HEK293 (cell line): ENCODE data around the gene SPACA4.

ENCODE experiments used
- YY1 ChIP-seq: fragments of 450-650 bp; formaldehyde crosslinking; IDR thresholded peaks from 2 replicates; pipeline ENCODE4 v1.5.1; 2018; ENCODE audit warnings: missing biosample characterization, missing genetic modification characterization
- ZEB2 ChIP-seq: fragments of 450-650 bp; formaldehyde crosslinking; IDR thresholded peaks from 2 replicates; pipeline ENCODE4 v1.5.1; 2016; ENCODE audit warnings: missing biosample characterization, missing genetic modification characterization
- ZNF302 ChIP-seq: fragments of 450-650 bp; formaldehyde crosslinking; IDR thresholded peaks from 2 replicates; pipeline ENCODE4 v1.5.1; 2016; ENCODE audit warnings: missing biosample characterization, missing genetic modification characterization, low read depth
- ZNF404 ChIP-seq: fragments of 450-650 bp; formaldehyde crosslinking; IDR thresholded peaks from 2 replicates; pipeline ENCODE4 v1.5.1; 2017; ENCODE audit warnings: missing biosample characterization, missing genetic modification characterization
- ZNF416 ChIP-seq: fragments of 450-650 bp; formaldehyde crosslinking; IDR thresholded peaks from 2 replicates; pipeline ENCODE4 v1.5.1; 2016; ENCODE audit warnings: missing biosample characterization, missing genetic modification characterization
- ZNF548 ChIP-seq: fragments of 450-650 bp; formaldehyde crosslinking; IDR thresholded peaks from 2 replicates; pipeline ENCODE4 v1.5.1; 2016; ENCODE audit warnings: missing biosample characterization, missing genetic modification characterization
- ZNF660 ChIP-seq: fragments of 450-650 bp; IDR thresholded peaks from 2 replicates; pipeline ENCODE4 v1.5.1; 2018; ENCODE audit warnings: missing biosample characterization, mild to moderate bottlenecking, missing genetic modification characterization
- ZNF76 ChIP-seq: fragments of 450-650 bp; formaldehyde crosslinking; IDR thresholded peaks from 2 replicates; pipeline ENCODE4; 2016; ENCODE audit warnings: low read depth, missing biosample characterization, missing genetic modification characterization, borderline replicate concordance
- ZNF776 ChIP-seq: fragments of 450-650 bp; formaldehyde crosslinking; IDR thresholded peaks from 2 replicates; pipeline ENCODE4 v1.5.0; 2017; ENCODE audit warnings: missing biosample characterization, missing genetic modification characterization, borderline replicate concordance
- ZSCAN23 ChIP-seq: fragments of 450-650 bp; formaldehyde crosslinking; IDR thresholded peaks from 2 replicates; pipeline ENCODE4 v1.5.1; 2016; ENCODE audit warnings: missing biosample characterization, missing genetic modification characterization
- TF ChIP-seq, protein P1 (sequence below): fragments of 450-650 bp; formaldehyde crosslinking; IDR thresholded peaks from 2 replicates; pipeline ENCODE4 v1.5.1; 2016; ENCODE audit warnings: missing biosample characterization, missing genetic modification characterization
- TF ChIP-seq, protein P2 (sequence below): fragments of 450-650 bp; formaldehyde crosslinking; IDR thresholded peaks from 2 replicates; pipeline ENCODE4 v1.5.1; 2016; ENCODE audit warnings: missing biosample characterization, missing genetic modification characterization, low read depth
- TF ChIP-seq, protein P3 (sequence below): fragments of 450-650 bp; IDR thresholded peaks from 2 replicates; pipeline ENCODE4 v1.5.1; 2018; ENCODE audit warnings: missing biosample characterization, missing genetic modification characterization

DNA sequence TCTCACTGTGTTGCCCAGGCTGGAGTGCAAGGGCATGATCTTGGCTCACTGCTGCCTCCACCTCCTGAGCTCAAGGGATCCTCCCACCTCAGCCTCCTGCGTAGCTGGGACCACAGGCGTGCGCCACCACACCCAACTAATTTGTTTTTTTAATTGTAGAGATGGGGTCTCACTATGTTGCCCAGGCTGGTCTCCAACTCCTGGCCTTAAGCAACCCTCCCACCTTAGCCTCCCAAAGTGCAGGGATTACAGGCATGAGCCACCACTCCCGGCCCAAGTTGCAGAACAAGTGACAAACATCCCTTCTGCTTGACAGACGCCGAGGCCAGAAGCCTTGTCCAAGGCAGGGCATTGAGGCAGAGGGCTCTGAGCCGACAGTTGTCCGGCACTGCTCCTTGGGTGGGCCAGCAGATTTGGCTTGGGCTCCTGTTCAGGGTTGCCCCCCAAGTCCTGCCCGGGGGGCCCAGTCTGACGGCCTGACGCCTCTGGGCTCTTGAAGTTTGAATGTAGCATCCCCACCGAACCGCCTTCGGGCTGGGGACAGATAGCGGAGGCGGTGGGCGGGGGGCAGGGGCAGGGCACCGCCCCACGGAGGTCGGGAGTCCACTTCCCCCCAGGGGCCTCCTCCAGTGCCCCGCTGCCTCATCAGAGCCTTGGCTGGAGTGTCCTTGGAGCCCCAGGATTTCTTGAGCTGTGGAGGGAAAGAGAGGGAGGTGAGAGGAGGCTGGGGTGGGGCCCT is 5.7 kb upstream of the SPACA4 start:
- TF ChIP-seq ZSCAN23 (tag by site-specific recombination) (no peak), ZNF302 (tag by site-specific recombination) (no peak), YY1 (tag by site-specific recombination) (no peak), ZNF548 (no peak), ZNF776 (tag by site-specific recombination) (no peak), ZNF416 (no peak), ZNF660 (tag by site-specific recombination) (no peak), ZNF404 (tag by site-specific recombination) (no peak), ZEB2 (tag by site-specific recombination) (no peak), ZNF76 (tag by site-specific recombination) (no peak)
- TF ChIP-seq, protein P1, sequence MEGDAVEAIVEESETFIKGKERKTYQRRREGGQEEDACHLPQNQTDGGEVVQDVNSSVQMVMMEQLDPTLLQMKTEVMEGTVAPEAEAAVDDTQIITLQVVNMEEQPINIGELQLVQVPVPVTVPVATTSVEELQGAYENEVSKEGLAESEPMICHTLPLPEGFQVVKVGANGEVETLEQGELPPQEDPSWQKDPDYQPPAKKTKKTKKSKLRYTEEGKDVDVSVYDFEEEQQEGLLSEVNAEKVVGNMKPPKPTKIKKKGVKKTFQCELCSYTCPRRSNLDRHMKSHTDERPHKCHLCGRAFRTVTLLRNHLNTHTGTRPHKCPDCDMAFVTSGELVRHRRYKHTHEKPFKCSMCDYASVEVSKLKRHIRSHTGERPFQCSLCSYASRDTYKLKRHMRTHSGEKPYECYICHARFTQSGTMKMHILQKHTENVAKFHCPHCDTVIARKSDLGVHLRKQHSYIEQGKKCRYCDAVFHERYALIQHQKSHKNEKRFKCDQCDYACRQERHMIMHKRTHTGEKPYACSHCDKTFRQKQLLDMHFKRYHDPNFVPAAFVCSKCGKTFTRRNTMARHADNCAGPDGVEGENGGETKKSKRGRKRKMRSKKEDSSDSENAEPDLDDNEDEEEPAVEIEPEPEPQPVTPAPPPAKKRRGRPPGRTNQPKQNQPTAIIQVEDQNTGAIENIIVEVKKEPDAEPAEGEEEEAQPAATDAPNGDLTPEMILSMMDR (tag by site-specific recombination) = no peak
- TF ChIP-seq, protein P2, sequence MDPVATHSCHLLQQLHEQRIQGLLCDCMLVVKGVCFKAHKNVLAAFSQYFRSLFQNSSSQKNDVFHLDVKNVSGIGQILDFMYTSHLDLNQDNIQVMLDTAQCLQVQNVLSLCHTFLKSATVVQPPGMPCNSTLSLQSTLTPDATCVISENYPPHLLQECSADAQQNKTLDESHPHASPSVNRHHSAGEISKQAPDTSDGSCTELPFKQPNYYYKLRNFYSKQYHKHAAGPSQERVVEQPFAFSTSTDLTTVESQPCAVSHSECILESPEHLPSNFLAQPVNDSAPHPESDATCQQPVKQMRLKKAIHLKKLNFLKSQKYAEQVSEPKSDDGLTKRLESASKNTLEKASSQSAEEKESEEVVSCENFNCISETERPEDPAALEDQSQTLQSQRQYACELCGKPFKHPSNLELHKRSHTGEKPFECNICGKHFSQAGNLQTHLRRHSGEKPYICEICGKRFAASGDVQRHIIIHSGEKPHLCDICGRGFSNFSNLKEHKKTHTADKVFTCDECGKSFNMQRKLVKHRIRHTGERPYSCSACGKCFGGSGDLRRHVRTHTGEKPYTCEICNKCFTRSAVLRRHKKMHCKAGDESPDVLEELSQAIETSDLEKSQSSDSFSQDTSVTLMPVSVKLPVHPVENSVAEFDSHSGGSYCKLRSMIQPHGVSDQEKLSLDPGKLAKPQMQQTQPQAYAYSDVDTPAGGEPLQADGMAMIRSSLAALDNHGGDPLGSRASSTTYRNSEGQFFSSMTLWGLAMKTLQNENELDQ (tag by site-specific recombination) = no peak
- TF ChIP-seq, protein P3, sequence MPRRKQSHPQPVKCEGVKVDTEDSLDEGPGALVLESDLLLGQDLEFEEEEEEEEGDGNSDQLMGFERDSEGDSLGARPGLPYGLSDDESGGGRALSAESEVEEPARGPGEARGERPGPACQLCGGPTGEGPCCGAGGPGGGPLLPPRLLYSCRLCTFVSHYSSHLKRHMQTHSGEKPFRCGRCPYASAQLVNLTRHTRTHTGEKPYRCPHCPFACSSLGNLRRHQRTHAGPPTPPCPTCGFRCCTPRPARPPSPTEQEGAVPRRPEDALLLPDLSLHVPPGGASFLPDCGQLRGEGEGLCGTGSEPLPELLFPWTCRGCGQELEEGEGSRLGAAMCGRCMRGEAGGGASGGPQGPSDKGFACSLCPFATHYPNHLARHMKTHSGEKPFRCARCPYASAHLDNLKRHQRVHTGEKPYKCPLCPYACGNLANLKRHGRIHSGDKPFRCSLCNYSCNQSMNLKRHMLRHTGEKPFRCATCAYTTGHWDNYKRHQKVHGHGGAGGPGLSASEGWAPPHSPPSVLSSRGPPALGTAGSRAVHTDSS (tag by site-specific recombination) = no peak
